Activated naive CD4-positive, alpha-beta T cell treated with anti-CD3 and anti-CD28 coated beads for 36 hours (primary cell): ENCODE data around the gene ACOT2. TPM values are rescaled to one million over a fixed set of nuclear protein-coding genes. Genes with fewer than 3 reads are reported as not detected.
A peak's percentile ranks its signal among the peaks of the same experiment; 100 is the strongest.

Source experiments
- CTCF ChIA-PET: fragments of 350-600 bp; sonication (Branson Sonifier 250); formaldehyde crosslinking; loops from one replicate; lab custom pipeline; 2021; ENCODE audit warnings: antibody characterized with exemption; lab: Charles Lee
- DNase-seq: peaks from one replicate; pipeline ENCODE4 v3.0.0-alpha.2; 2020
- H3K27ac Mint-ChIP-seq: one replicate; pipeline ENCODE4 v1.8.0; 2021; ENCODE audit warnings: mild to moderate bottlenecking, mixed read lengths
- H3K27me3 Mint-ChIP-seq: one replicate; pipeline ENCODE4 v1.8.0; 2021; ENCODE audit warnings: low read depth, mixed read lengths
- H3K36me3 Mint-ChIP-seq: one replicate; pipeline ENCODE4 v1.8.0; 2021; ENCODE audit warnings: low read depth, mixed read lengths
- H3K4me1 Mint-ChIP-seq: one replicate; pipeline ENCODE4 v1.8.0; 2021; ENCODE audit warnings: low read depth, mixed read lengths
- H3K4me3 Mint-ChIP-seq: one replicate; pipeline ENCODE4 v1.8.0; 2021; ENCODE audit warnings: mild to moderate bottlenecking, moderate library complexity, mixed read lengths
- H3K9me3 Mint-ChIP-seq: one replicate; pipeline ENCODE4 v1.8.0; 2021; ENCODE audit warnings: mixed read lengths
- intact Hi-C: fragments of 100-400 bp; cut with micrococcal nuclease; formaldehyde crosslinking; loops from one replicate; pipeline ENCODE4 v1.15.1; 2023
- total RNA-seq, 2 experiments: library from RNA; stranded (reverse); gene quantifications; one replicate each; pipeline ENCODE4 v1.2.3, GENCODE V29; 2021

The ACOT2 gene
- total RNA-seq, 2 experiments from 2014 or later = 2.9 to 3.3 TPM

GRCh38 chr14:73602994-73603393 is 34.0 kb downstream of the ACOT2 start:
- CTCF ChIA-PET = interaction anchor here (0.7 kb wide), 1 partner anchor 160 kb away, joined by 3 read pairs; no protein-coding TSS in a partner anchor
- DNase-seq = no peak
- Mint-ChIP-seq H3K36me3 (no peaks in the 10 kb centered on the region), H3K27ac (no peak overlapping the region), H3K27me3 (no peaks in the 10 kb centered on the region), H3K9me3 (no peaks in the 10 kb centered on the region), H3K4me1 (no peaks in the 10 kb centered on the region), H3K4me3 (no peak overlapping the region)
- intact Hi-C loops = no loop called here

- no peaks in the 10 kb centered on the region for H3K27me3 Mint-ChIP-seq
- H3K4me1 Mint-ChIP-seq = no peaks in the 10 kb centered on the region
- no peak overlapping the region for H3K4me3 Mint-ChIP-seq
- no peaks in the 10 kb centered on the region for H3K9me3 Mint-ChIP-seq
- no peak for DNase-seq
- intact Hi-C loops = no loop called here
- CTCF ChIA-PET = interaction anchor here (1.0 kb wide), 1 partner anchor 37 kb away, joined by 5 read pairs; the partner anchor contains the start of gene ACOT2
- no peak overlapping the region for H3K27ac Mint-ChIP-seq
- H3K36me3 Mint-ChIP-seq = no peaks in the 10 kb centered on the region
Measured at GRCh38 chr14:73606271-73606670, 37.3 kb downstream of the ACOT2 start.

GRCh38 chr14:73607241-73607640 is 38.2 kb downstream of the ACOT2 start:
- Mint-ChIP-seq H3K27me3 (no peaks in the 10 kb centered on the region), H3K9me3 (no peaks in the 10 kb centered on the region), H3K4me3 (no peak overlapping the region), H3K27ac (no peak overlapping the region), H3K36me3 (no peaks in the 10 kb centered on the region), H3K4me1 (peaks cover 2% of the 10 kb centered on the region)
- CTCF ChIA-PET = interaction anchor here (0.7 to 1.0 kb wide), 2 partner anchors 18 to 38 kb away, joined by 3 to 5 read pairs; partner anchors contain the start of gene ACOT2
- DNase-seq = no peak
- intact Hi-C loops = no loop called here

- Mint-ChIP-seq H3K27me3 (no peaks in the 10 kb centered on the region), H3K36me3 (no peaks in the 10 kb centered on the region), H3K4me1 (peaks cover 3% of the 10 kb centered on the region), H3K27ac (no peak overlapping the region), H3K4me3 (no peak overlapping the region), H3K9me3 (no peaks in the 10 kb centered on the region)
- CTCF ChIA-PET = no interaction called here
- no peak for DNase-seq
- intact Hi-C loops = no loop called here
Measured at GRCh38 chr14:73610687-73611086, 41.7 kb downstream of the ACOT2 start.

- CTCF ChIA-PET = interaction anchor here (0.6 to 2.6 kb wide), 7 partner anchors 20 to 110 kb away, joined by 3 to 13 read pairs (median 4); no protein-coding TSS in a partner anchor
- no peak within 1 kb of the TSS for H3K27ac Mint-ChIP-seq
- H3K9me3 Mint-ChIP-seq = no peaks in the 10 kb centered on the region
Measured at GRCh38 chr14:73612339-73613045, 43.5 kb downstream of the ACOT2 start, which contains the start of gene ACOT6. Gene ACOT6 (plus strand): TSS chr14:73612517. CDS start chr14:73612572, 55 bp downstream.

GRCh38 chr14:73613046-73613383 is 44.0 kb downstream of the ACOT2 start:
- intact Hi-C loops = no loop called here
- H3K9me3 Mint-ChIP-seq = no peaks in the 10 kb centered on the region
- CTCF ChIA-PET = interaction anchor here (0.6 to 2.6 kb wide), 6 partner anchors 20 to 111 kb away, joined by 3 to 13 read pairs (median 6); no protein-coding TSS in a partner anchor
- DNase-seq = no peak
- H3K4me1 Mint-ChIP-seq = peaks cover 3% of the 10 kb centered on the region
- no peak overlapping the region for H3K27ac Mint-ChIP-seq
- no peaks in the 10 kb centered on the region for H3K36me3 Mint-ChIP-seq
- peak overlapping the region; percentile 79 for H3K4me3 Mint-ChIP-seq
- no peaks in the 10 kb centered on the region for H3K27me3 Mint-ChIP-seq

More at GRCh38 chr14:73612339-73613045, 43.5 kb downstream of the ACOT2 start, which contains the start of gene ACOT6:
- Mint-ChIP-seq H3K36me3 (no peaks in the 10 kb centered on the region), H3K27me3 (no peaks in the 10 kb centered on the region), H3K4me3 (peak within 1 kb of the TSS; percentile 79), H3K4me1 (peaks cover 3% of the 10 kb centered on the region)
- intact Hi-C loops = no loop called here
- peak; percentile 58 for DNase-seq

GRCh38 chr14:73613419-73613963 is 44.5 kb downstream of the ACOT2 start:
- intact Hi-C loops = no loop called here
- no peaks in the 10 kb centered on the region for H3K9me3 Mint-ChIP-seq
- H3K4me3 Mint-ChIP-seq = peak overlapping the region; percentile 79
- H3K36me3 Mint-ChIP-seq = no peaks in the 10 kb centered on the region
- H3K27ac Mint-ChIP-seq = no peak overlapping the region
- no peaks in the 10 kb centered on the region for H3K27me3 Mint-ChIP-seq
- DNase-seq = no peak
- peaks cover 3% of the 10 kb centered on the region for H3K4me1 Mint-ChIP-seq
- CTCF ChIA-PET = interaction anchor here (0.6 to 2.6 kb wide), 6 partner anchors 20 to 111 kb away, joined by 3 to 13 read pairs (median 6); no protein-coding TSS in a partner anchor

- CTCF ChIA-PET = interaction anchor here (0.6 kb wide), 1 partner anchor 100 kb away, joined by 3 read pairs; no protein-coding TSS in a partner anchor
- intact Hi-C loops = no loop called here
- no peaks in the 10 kb centered on the region for H3K36me3 Mint-ChIP-seq
- peaks cover 3% of the 10 kb centered on the region for H3K4me1 Mint-ChIP-seq
- no peak overlapping the region for H3K27ac Mint-ChIP-seq
- no peak overlapping the region for H3K4me3 Mint-ChIP-seq
- H3K9me3 Mint-ChIP-seq = no peaks in the 10 kb centered on the region
- no peaks in the 10 kb centered on the region for H3K27me3 Mint-ChIP-seq
- no peak for DNase-seq
Measured at GRCh38 chr14:73616831-73617230, 47.8 kb downstream of the ACOT2 start.

- Mint-ChIP-seq H3K4me3 (no peak overlapping the region), H3K4me1 (no peaks in the 10 kb centered on the region), H3K27ac (no peak overlapping the region), H3K9me3 (no peaks in the 10 kb centered on the region), H3K27me3 (no peaks in the 10 kb centered on the region), H3K36me3 (no peaks in the 10 kb centered on the region)
- intact Hi-C loops = no loop called here
- DNase-seq = no peak
- CTCF ChIA-PET = interaction anchor here (1.0 to 1.3 kb wide), 2 partner anchors 14 to 111 kb away, joined by 4 to 5 read pairs; no protein-coding TSS in a partner anchor
Measured at GRCh38 chr14:73619524-73619923, 50.5 kb downstream of the ACOT2 start.

- no peak overlapping the region for H3K27ac Mint-ChIP-seq
- CTCF ChIA-PET = no interaction called here
- H3K36me3 Mint-ChIP-seq = no peaks in the 10 kb centered on the region
- H3K9me3 Mint-ChIP-seq = no peaks in the 10 kb centered on the region
- H3K27me3 Mint-ChIP-seq = no peaks in the 10 kb centered on the region
- no peaks in the 10 kb centered on the region for H3K4me1 Mint-ChIP-seq
- intact Hi-C loops = no loop called here
- H3K4me3 Mint-ChIP-seq = no peak overlapping the region
- DNase-seq = no peak
Measured at GRCh38 chr14:73620268-73620667, 51.3 kb downstream of the ACOT2 start.

- Mint-ChIP-seq H3K36me3 (no peaks in the 10 kb centered on the region), H3K9me3 (no peaks in the 10 kb centered on the region), H3K4me1 (peaks cover 2% of the 10 kb centered on the region), H3K27me3 (no peaks in the 10 kb centered on the region), H3K27ac (no peak overlapping the region), H3K4me3 (no peak overlapping the region)
- intact Hi-C loops = no loop called here
- CTCF ChIA-PET = no interaction called here
- no peak for DNase-seq
Measured at GRCh38 chr14:73623504-73624054, 54.6 kb downstream of the ACOT2 start.
